Neural cell (in vitro differentiated cells): ENCODE data around the gene PRTN3.

Experiments used
- CTCF ChIP-seq: fragments of 450-650 bp; IDR thresholded peaks from 2 replicates; pipeline ENCODE4 v1.5.1; 2014; ENCODE audit warnings: antibody characterized with exemption, mild to moderate bottlenecking, moderate library complexity; ENCODE audit not compliant: poor library complexity, severe bottlenecking
- EZH2 ChIP-seq: fragments of 200-600, 300-800 bp; shearing (Covaris generic), sonication (generic); IDR thresholded peaks from 2 replicates; pipeline ENCODE4 v1.6.1; 2014; ENCODE audit warnings: antibody characterized with exemption, low read length, borderline replicate concordance, mild to moderate bottlenecking; ENCODE audit not compliant: insufficient read depth, poor library complexity, severe bottlenecking
- MXI1 ChIP-seq: fragments of 450-650 bp; conservative IDR thresholded peaks from 2 replicates; pipeline ENCODE4 v1.6.1; 2014; ENCODE audit warnings: antibody characterized with exemption, mild to moderate bottlenecking; ENCODE audit not compliant: poor library complexity, severe bottlenecking
- SMC3 ChIP-seq: fragments of 450-650 bp; conservative IDR thresholded peaks from 2 replicates; pipeline ENCODE4 v1.6.1; 2014; ENCODE audit warnings: antibody characterized with exemption, mild to moderate bottlenecking, moderate library complexity; ENCODE audit not compliant: poor library complexity
- TAF1 ChIP-seq: IDR thresholded peaks from 2 replicates; pipeline ENCODE4 v1.6.1; 2012; ENCODE audit warnings: low read depth

GRCh38 chr19:850221-850978 is 9.6 kb downstream of the PRTN3 start:
- TF ChIP-seq CTCF (no peak), EZH2 (no peak), TAF1 (no peak), MXI1 (no peak), SMC3 (no peak)
